Hematopoietic multipotent progenitor cell treated with erythropoietin and hydrocortisone succinate and interleukin-3 and kit ligand, for 17 days (in vitro differentiated cells): ENCODE measurements around the gene TBCE.
"Not testable (repeated sequence)": the region's sequence is repeated elsewhere in the genome, so short reads cannot be mapped to it uniquely, and the experiment has no call there.

Source experiments
- DNase-seq: peaks from one replicate; pipeline ENCODE4 v3.0.0-alpha.2; 2015; ENCODE audit warnings: low spot score

The TBCE gene

GRCh38 chr1:235351898-235352297, 15.3 kb upstream of the TBCE start:
- no peak for DNase-seq

- no peak for DNase-seq
Observed at GRCh38 chr1:235357485-235358373, 9.5 kb upstream of the TBCE start.

GRCh38 chr1:235358899-235359298, 8.3 kb upstream of the TBCE start:
- DNase-seq, result no peak

- DNase-seq, result not testable (repeated sequence)
Observed at GRCh38 chr1:235364189-235364588, 3.0 kb upstream of the TBCE start.

GRCh38 chr1:235366286-235366685, 941 bp upstream of the TBCE start:
- DNase-seq, result no peak

GRCh38 chr1:235368428-235368827, 1.2 kb downstream of the TBCE start:
- no peak for DNase-seq

DNA sequence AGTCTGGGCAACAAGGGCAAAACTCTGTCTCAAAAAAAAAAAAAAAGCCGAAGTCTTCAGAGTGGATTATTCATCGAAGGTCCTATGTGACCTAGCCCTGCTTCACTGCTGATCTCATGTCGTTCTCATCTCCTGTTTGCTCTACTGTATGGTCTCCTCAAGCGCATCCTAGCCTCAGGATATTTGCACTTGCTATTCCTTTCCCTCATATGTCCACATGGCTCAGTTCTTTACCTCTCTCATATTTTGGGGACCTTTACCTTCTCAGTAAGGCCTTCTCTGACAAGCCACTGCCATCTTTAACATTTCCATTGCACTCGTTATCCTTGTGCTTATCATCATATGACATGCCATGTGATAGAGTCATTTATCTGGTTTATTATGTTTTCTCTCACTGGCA, 2.6 kb downstream of the TBCE start:
- DNase-seq, result no peak

- no peak for DNase-seq
Observed at GRCh38 chr1:235375919-235376605, 8.8 kb downstream of the TBCE start.

DNA sequence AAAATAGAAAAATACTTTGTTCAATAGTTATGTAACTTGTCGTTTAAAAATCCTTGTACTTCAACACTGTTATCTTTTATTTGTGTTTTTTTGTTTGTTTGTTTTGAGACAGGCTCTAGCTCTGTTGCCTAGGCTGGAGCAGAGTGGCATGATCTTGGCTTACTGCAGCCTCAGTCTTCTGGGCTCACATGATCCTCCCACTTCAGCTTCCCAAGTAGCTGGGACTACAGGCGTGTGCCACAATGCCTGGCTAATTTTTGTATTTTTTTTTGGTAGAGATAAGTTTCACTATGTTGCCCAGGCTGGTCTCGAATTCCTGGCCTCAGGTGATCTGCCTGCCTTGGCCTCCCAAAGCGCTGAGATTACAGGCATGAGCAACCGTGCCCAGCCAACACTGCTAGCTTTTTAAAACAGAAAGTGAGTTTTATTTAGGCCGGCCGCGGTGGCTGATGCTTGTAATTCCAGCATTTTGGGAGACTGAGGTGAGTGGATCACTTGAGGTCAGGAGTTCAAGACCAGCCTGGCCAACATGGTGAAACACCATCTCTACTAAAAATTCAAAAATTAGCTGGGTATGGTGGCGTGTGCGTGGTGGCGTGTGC, 11.0 kb downstream of the TBCE start:
- not testable (repeated sequence) for DNase-seq

- DNase-seq, result not testable (repeated sequence)
Observed at GRCh38 chr1:235381955-235382739, 14.9 kb downstream of the TBCE start.

DNA sequence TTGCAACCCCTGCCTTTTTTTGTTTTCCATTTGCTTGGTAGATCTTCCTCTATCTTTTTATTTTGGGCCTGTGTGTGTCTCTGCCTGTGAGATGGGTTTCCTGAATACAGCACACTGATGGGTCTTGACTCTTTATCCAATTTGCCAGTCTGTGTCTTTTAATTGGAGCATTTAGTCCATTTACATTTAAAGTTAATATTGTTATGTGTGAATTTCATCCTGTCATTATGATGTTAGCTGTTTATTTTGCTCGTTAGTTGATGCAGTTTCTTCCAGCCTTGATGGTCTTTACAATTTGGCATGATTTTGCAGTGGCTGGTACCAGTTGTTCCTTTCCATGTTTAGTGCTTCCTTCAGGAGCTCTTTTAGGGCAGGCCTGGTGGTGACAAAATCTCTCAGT, 18.4 kb downstream of the TBCE start:
- not testable (repeated sequence) for DNase-seq

DNA sequence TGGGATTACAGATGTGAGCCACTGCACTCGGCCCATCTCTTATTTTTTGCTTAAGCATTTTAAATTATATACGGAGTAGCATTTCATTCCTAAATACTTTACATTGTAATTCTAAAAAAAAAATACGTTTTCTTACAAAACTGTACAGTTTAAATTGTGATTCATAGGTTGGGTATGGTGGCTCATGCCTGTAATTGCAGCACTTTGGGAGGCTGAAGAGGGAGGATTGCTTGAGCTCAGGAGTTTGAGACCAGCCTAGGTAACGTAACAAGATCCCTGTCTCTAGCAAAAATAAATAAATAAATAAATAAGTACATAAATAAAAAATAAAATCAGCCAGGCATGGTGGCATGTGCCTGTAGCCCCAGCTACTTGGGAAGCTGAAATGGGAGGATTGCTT, 24.6 kb downstream of the TBCE start:
- DNase-seq, result no peak

- DNase-seq, result no peak
Observed at GRCh38 chr1:235397733-235398132, 30.5 kb downstream of the TBCE start.

DNA sequence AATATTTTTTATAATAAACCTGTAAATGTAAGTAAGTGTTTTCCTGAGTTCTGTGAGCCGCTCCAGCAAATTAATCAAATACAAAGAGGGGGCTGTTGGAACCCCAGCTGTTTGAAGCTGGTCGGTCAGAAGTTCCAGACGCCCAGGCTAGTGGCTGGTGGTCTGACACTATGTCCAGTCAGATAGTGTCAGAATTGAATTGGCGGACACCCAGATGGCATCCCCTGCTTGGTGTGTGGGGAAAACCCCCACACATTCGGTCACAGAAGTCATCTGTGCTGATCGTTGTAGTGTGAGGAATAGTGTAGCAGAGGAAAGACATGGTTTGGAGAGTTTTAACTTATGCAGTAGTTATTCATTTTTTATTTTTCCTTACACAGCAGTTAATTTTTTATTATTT, 32.4 kb downstream of the TBCE start:
- DNase-seq, result no peak

GRCh38 chr1:235401251-235401650, 34.0 kb downstream of the TBCE start:
- DNase-seq, result no peak

DNA sequence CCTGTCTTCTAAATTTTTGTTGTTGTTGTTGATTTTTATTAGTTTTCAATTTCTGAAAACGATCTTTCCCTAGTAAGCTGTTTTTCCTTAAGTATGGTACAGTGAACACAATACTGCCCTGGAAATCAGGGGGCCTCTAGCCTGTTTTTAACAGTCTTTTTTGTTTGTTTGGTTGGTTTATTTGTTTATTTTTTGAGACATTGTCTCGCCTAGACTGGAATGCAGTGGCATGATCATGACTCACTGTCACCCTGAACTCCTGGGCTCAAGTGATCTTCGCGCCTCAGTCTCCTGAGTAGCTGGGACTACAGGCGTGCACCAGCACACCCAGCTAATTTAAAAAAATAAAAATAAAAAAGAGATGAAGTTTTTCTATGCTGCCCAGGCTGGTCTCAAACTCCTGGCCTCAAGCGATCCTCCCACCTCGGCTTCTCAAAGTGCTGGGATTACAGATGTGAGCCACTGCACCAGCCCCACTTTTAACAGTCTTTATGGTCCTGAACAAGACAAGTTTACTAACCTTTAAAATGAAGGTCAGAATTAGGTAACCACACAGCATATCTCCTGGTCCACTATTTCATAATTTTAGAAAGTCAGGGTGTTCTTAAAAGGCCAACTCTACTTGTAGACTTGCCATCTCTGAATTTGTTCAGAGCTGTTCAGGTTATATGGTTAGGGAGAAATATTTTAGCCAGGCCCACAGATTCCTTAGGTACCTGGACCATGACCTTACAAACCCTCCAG, 35.4 kb downstream of the TBCE start:
- DNase-seq, result no peak

DNA sequence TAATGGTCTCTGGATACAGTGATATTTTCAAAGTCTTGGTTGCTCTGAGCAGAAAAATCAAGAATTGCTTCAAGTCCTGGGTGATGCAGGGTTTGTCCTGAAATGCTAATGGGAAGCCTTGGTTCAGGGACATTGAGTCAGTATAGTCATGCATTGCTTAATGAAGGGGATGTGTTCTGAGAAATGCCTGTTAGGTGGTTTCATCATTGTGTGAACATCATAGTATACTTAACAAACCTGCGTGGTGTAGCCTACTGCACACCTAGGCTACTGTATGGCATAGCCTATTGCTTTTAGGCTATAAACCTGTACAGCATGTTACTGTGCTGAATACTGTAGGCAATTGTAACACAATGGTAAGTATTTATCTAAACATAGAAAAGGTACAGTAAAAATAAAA, 36.4 kb downstream of the TBCE start:
- no peak for DNase-seq

DNA sequence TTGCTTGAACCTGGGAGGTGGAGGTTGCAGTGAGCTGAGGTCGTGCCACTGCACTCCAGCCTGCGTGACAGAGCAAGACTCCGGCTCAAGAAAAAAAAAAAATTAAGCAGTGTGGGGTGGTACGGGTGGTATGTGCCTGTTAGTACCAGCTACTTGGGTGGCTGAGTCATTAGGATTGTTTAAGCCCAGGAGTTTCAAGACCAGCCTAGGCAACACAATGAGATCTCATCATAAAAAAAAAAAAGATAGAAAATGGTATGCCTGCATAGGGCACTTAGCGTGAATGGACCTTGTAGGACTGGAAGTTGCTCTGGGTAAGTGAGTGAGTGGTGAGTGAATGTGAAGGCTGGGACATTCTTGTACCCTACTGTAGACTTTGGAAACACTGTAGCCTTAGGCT, 37.0 kb downstream of the TBCE start:
- DNase-seq, result no peak

DNA sequence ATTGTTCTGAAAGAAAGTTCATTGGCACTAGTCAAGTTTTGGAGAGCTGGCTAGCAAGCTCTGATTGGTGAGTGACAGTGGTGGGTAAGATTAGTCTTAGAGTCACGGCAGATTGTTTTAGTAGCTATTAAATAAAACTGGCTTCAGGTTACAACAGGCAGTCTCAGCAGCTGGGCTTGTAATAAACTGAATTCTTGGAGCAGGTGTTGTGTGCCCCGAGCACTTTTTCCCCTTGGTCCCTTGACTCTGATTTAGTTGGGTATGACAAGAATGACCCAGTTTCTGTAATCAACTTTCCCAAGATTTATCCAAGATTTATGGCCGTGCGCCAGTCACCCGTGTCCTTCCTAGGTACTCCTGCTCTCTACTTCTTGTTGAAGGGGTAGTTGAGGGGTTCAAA, 40.2 kb downstream of the TBCE start:
- DNase-seq, result no peak

DNA sequence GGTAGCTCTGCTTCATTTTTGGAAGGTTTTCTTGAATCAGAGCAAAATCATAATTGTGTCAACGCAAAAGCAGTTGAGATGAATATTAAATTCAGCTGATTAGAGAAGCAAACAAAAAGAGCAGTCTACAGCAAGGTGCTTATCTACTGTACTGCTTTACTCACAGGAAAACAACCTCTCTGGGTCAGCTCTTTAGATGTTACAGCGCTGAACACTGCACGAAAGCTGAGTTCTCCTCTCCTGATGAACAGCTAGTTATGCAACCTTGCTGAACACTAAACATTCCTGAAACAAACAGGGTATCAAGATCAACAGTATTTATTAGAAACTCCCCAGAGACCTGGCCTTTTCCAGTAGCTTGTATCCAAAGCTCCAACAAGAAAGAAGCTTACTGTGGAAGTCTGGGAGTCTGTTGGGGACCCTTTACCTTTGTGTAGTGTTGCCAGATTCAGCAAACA, 41.3 kb downstream of the TBCE start:
- no peak for DNase-seq

- DNase-seq, result no peak
Observed at GRCh38 chr1:235409042-235409820, 42.0 kb downstream of the TBCE start.
